ENCODE measurements around the gene GNAI2.
A peak's percentile ranks its signal among the peaks of the same experiment; 100 is the strongest.

Gene GNAI2

GRCh38 chr3:50245251-50245745 lies 9.3 kb downstream of the GNAI2 start:
- DNase-seq (ENCODE audit: extremely low spot score), result no peak
- ChIA-PET POLR2A (no interaction called here), CTCF (no interaction called here)
- TF ChIP-seq, protein P1, sequence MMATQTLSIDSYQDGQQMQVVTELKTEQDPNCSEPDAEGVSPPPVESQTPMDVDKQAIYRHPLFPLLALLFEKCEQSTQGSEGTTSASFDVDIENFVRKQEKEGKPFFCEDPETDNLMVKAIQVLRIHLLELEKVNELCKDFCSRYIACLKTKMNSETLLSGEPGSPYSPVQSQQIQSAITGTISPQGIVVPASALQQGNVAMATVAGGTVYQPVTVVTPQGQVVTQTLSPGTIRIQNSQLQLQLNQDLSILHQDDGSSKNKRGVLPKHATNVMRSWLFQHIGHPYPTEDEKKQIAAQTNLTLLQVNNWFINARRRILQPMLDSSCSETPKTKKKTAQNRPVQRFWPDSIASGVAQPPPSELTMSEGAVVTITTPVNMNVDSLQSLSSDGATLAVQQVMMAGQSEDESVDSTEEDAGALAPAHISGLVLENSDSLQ (IDR thresholded peaks at IDR 0.05), result no peak
- TF ChIP-seq ELF4 (IDR thresholded peaks at IDR 0.05) (no peak), TARDBP (IDR thresholded peaks at IDR 0.05) (no peak), BHLHE40 (IDR thresholded peaks at IDR 0.05; ENCODE audit: borderline replicate concordance) (no peak), FOXA1 (IDR thresholded peaks at IDR 0.05) (no peak), CTBP1 (IDR thresholded peaks at IDR 0.05; ENCODE audit: borderline replicate concordance) (no peak), ARNT (IDR thresholded peaks at IDR 0.05) (no peak), ZNF384 (IDR thresholded peaks at IDR 0.05) (no peak), FOXK2 (IDR thresholded peaks at IDR 0.05) (no peak)

DNA sequence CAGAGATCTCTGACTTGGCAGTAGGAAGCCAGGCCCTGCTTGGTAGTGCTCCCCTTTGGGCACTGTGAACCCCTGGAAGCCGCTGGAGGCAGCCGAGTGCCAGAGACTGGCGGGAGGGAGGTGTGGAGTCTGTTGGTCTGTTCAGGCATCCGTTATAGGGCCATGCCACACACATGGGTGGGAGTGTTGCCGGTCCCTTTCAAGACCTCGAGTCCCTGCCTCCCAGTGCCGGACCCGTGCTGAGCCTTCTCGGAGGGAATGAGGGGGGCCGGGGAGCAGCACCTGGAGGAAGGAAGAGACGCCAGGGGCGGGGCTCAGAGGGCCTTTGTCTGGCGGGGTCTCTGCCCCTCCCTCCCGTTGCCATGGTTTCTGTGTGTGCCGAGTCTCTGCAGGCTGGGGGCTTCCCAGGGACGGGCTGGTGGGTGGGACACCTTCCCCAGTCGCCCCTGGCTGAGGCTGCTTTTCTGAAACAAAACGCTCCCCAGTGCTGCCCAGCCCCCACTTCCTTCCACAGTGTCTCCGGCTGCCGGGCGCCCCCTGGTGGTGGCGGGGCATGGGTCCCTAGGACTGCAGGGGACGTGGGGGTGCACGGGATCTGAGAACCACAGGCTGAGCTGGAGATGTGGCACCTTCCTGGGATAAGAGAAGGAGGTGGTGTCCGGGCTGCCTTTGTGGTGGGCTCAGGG lies 10.0 kb downstream of the GNAI2 start:
- DNase-seq (ENCODE audit: extremely low spot score), result peak; percentile 83
- ChIA-PET POLR2A (interaction anchor here (0.7 to 1.9 kb wide), 13 partner anchors 8 to 91 kb away, joined by 3 to 18 read pairs (median 4); partner anchors contain the start of genes GNAI2 and TUSC2), CTCF (interaction anchor here (0.6 to 2.7 kb wide), 24 partner anchors 8 to 120 kb away, joined by 3 to 32 read pairs (median 4); partner anchors contain the start of genes GNAI2 and SEMA3B)
- TF ChIP-seq FOXM1 (IDR thresholded peaks at IDR 0.05; ENCODE audit: borderline replicate concordance) (peak; percentile 65; the same call in 1 of the 2 replicates), ARNT (IDR thresholded peaks at IDR 0.05) (peak; percentile 14; the same call in 1 of the 2 replicates), LEF1 (IDR thresholded peaks at IDR 0.05; ENCODE audit: borderline replicate concordance) (no peak)

GRCh38 chr3:50246517-50246954 lies 10.5 kb downstream of the GNAI2 start:
- TF ChIP-seq SUZ12 (IDR thresholded peaks at IDR 0.05), result no peak
- TF ChIP-seq, protein P1 (IDR thresholded peaks at IDR 0.05), result no peak
- no peak for TF ChIP-seq FOXK2 (IDR thresholded peaks at IDR 0.05)
- TF ChIP-seq FOXM1 (IDR thresholded peaks at IDR 0.05; ENCODE audit: borderline replicate concordance), result no peak
- TF ChIP-seq ARNT (IDR thresholded peaks at IDR 0.05), result no peak
- TF ChIP-seq CTBP1 (IDR thresholded peaks at IDR 0.05; ENCODE audit: borderline replicate concordance), result no peak
- TF ChIP-seq BHLHE40 (IDR thresholded peaks at IDR 0.05; ENCODE audit: borderline replicate concordance), result no peak
- no peak for TF ChIP-seq LEF1 (IDR thresholded peaks at IDR 0.05; ENCODE audit: borderline replicate concordance)
- no peak for TF ChIP-seq L3MBTL2 (conservative IDR thresholded peaks at IDR 0.05)
- TF ChIP-seq NFRKB (IDR thresholded peaks at IDR 0.05), result no peak
- TF ChIP-seq ZNF384 (IDR thresholded peaks at IDR 0.05), result no peak
- TF ChIP-seq HDGF (IDR thresholded peaks at IDR 0.05; ENCODE audit: borderline replicate concordance), result no peak
- TF ChIP-seq SP1 (IDR thresholded peaks at IDR 0.05), result no peak
- no peak for TF ChIP-seq ELF4 (IDR thresholded peaks at IDR 0.05)
- TF ChIP-seq FOXA1 (IDR thresholded peaks at IDR 0.05), result no peak
- TF ChIP-seq TARDBP (IDR thresholded peaks at IDR 0.05), result no peak
- POLR2A ChIA-PET, result interaction anchor here (0.7 to 1.9 kb wide), 13 partner anchors 9 to 91 kb away, joined by 3 to 18 read pairs (median 4); partner anchors contain the start of genes GNAI2 and TUSC2
- DNase-seq (ENCODE audit: extremely low spot score), result no peak
- CTCF ChIA-PET, result interaction anchor here (0.6 to 2.7 kb wide), 24 partner anchors 9 to 120 kb away, joined by 3 to 32 read pairs (median 4); partner anchors contain the start of genes GNAI2 and SEMA3B

DNA sequence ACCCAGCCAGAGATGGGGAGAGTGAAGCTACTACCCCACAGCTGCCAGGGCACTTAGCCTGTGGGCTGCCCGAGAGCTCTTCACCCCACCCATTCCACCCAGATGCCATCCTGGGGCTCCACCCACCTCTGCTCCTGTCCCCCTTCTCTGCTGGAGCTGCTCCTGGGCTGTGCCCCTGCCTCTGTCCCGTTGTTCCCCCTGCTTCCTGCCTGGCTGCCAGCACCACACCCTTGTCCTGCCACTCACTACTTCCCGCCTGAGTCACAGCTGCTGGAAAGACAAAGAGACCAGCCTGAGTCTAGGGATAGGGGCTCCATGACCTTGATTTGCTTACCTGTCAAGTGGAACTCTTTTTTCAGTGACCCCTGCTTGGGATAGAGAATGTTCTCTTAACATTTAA lies 12.4 kb downstream of the GNAI2 start:
- POLR2A ChIA-PET, result interaction anchor here (1.2 to 1.6 kb wide), 2 partner anchors 11 to 12 kb away, joined by 3 to 7 read pairs; no protein-coding TSS in a partner anchor
- CTCF ChIA-PET, result interaction anchor here (0.8 to 2.7 kb wide), 2 partner anchors 11 to 54 kb away, joined by 5 to 31 read pairs; no protein-coding TSS in a partner anchor
- no peak for DNase-seq (ENCODE audit: extremely low spot score)
- no peak for TF ChIP-seq ELF4 (IDR thresholded peaks at IDR 0.05)
- TF ChIP-seq ARNT (IDR thresholded peaks at IDR 0.05), result no peak
- no peak for TF ChIP-seq L3MBTL2 (conservative IDR thresholded peaks at IDR 0.05)
- TF ChIP-seq FOXK2 (IDR thresholded peaks at IDR 0.05), result no peak
- no peak for TF ChIP-seq BHLHE40 (IDR thresholded peaks at IDR 0.05; ENCODE audit: borderline replicate concordance)
- no peak for TF ChIP-seq LEF1 (IDR thresholded peaks at IDR 0.05; ENCODE audit: borderline replicate concordance)

GRCh38 chr3:50249457-50249856 lies 13.5 kb downstream of the GNAI2 start:
- TF ChIP-seq, protein P1 (IDR thresholded peaks at IDR 0.05), result no peak
- TF ChIP-seq ZNF384 (IDR thresholded peaks at IDR 0.05), result no peak
- DNase-seq (ENCODE audit: extremely low spot score), result no peak
- CTCF ChIA-PET, result interaction anchor here (0.9 kb wide), 1 partner anchor 17 kb away, joined by 4 read pairs; no protein-coding TSS in a partner anchor
- POLR2A ChIA-PET, result interaction anchor here (1.2 kb wide), 1 partner anchor 14 kb away, joined by 3 read pairs; the partner anchor contains the start of gene GNAI2

- no peak for TF ChIP-seq CTBP1 (IDR thresholded peaks at IDR 0.05; ENCODE audit: borderline replicate concordance)
- no peak for TF ChIP-seq ELF4 (IDR thresholded peaks at IDR 0.05)
- TF ChIP-seq NFRKB (IDR thresholded peaks at IDR 0.05), result no peak
- TF ChIP-seq FOXA1 (IDR thresholded peaks at IDR 0.05), result no peak
- TF ChIP-seq FOXK2 (IDR thresholded peaks at IDR 0.05), result no peak
- TF ChIP-seq, protein P1 (IDR thresholded peaks at IDR 0.05), result no peak
- TF ChIP-seq SUZ12 (IDR thresholded peaks at IDR 0.05), result no peak
- TF ChIP-seq L3MBTL2 (conservative IDR thresholded peaks at IDR 0.05), result no peak
- no peak for TF ChIP-seq ZNF384 (IDR thresholded peaks at IDR 0.05)
- TF ChIP-seq SP1 (IDR thresholded peaks at IDR 0.05), result no peak
- no peak for TF ChIP-seq HDGF (IDR thresholded peaks at IDR 0.05; ENCODE audit: borderline replicate concordance)
- no peak for TF ChIP-seq FOXM1 (IDR thresholded peaks at IDR 0.05; ENCODE audit: borderline replicate concordance)
- no peak for TF ChIP-seq LEF1 (IDR thresholded peaks at IDR 0.05; ENCODE audit: borderline replicate concordance)
- no peak for TF ChIP-seq BHLHE40 (IDR thresholded peaks at IDR 0.05; ENCODE audit: borderline replicate concordance)
- no peak for TF ChIP-seq ARNT (IDR thresholded peaks at IDR 0.05)
- no peak for TF ChIP-seq TARDBP (IDR thresholded peaks at IDR 0.05)
- ChIA-PET CTCF (interaction anchor here (0.8 to 1.2 kb wide), 3 partner anchors 10 to 18 kb away, joined by 3 to 4 read pairs (median 3); no protein-coding TSS in a partner anchor), POLR2A (interaction anchor here (0.9 to 1.2 kb wide), 2 partner anchors 15 to 87 kb away, joined by 3 read pairs; partner anchors contain the start of gene GNAI2)
- DNase-seq (ENCODE audit: extremely low spot score), result no peak
These were observed 14.5 kb downstream of the GNAI2 start for GRCh38 chr3:50250514-50250913.
